ENCODE measurements around the gene PNMT. TPM values are rescaled to one million over a fixed set of nuclear protein-coding genes. Genes with fewer than 3 reads are reported as not detected.

The PNMT gene
- total and polyA plus RNA-seq, 2 experiments from 2014 or later = 1.9 to 2.5 TPM

GRCh38 chr17:39619786-39620101, 48.5 kb upstream of the PNMT start:
- Mint-ChIP-seq H3K27me3 (ENCODE audit: insufficient read depth, low read depth, poor library complexity) (peaks cover 72% of the 10 kb centered on the region), H3K36me3 (ENCODE audit: low read depth) (no peaks in the 10 kb centered on the region; the same call in 2 of the 3 replicates), H3K4me3 (no peak overlapping the region), H3K27ac (no peak overlapping the region), H3K4me1 (peaks cover 20% of the 10 kb centered on the region), H3K9me3 (no peaks in the 10 kb centered on the region)
- Histone ChIP-seq H3K27me3 (ENCODE audit: insufficient read depth) (peaks cover 93% of the 10 kb centered on the region), H3F3A (replicated peaks; ENCODE audit: low read depth) (0 out of 2 replicates have a peak, but pooled peaks cover 10% of the 10 kb centered on the region), H3K36me3 (ENCODE audit: insufficient read depth) (no peaks in the 10 kb centered on the region), H3K9me2 (ENCODE audit: insufficient read depth) (no peaks in the 10 kb centered on the region), H3K4me2 (no peak overlapping the region), H3K79me2 (replicated peaks; ENCODE audit: insufficient read depth) (no peaks in the 10 kb centered on the region), H3K4me1 (ENCODE audit: insufficient read depth) (peaks cover 15% of the 10 kb centered on the region; the same call in 1 of the 2 replicates), H3K27ac (ENCODE audit: low read depth) (no peak overlapping the region), H4K20me1 (replicated peaks; ENCODE audit: insufficient read depth) (no peaks in the 10 kb centered on the region; the same call in 1 of the 2 replicates), H3K4me3 (no peak overlapping the region), H2AFZ (no peak overlapping the region)
- DNase-seq (ENCODE audit: low spot score) = no peak
- no peak for TF ChIP-seq STAT1 (IDR thresholded peaks at IDR 0.05; ENCODE audit: unreplicated experiment)
- TF ChIP-seq EZH2phosphoT487 (IDR thresholded peaks at IDR 0.05; ENCODE audit: unreplicated experiment) = no peak
- TF ChIP-seq NANOG (IDR thresholded peaks at IDR 0.05; ENCODE audit: borderline replicate concordance) = no peak
- TF ChIP-seq, protein P1, sequence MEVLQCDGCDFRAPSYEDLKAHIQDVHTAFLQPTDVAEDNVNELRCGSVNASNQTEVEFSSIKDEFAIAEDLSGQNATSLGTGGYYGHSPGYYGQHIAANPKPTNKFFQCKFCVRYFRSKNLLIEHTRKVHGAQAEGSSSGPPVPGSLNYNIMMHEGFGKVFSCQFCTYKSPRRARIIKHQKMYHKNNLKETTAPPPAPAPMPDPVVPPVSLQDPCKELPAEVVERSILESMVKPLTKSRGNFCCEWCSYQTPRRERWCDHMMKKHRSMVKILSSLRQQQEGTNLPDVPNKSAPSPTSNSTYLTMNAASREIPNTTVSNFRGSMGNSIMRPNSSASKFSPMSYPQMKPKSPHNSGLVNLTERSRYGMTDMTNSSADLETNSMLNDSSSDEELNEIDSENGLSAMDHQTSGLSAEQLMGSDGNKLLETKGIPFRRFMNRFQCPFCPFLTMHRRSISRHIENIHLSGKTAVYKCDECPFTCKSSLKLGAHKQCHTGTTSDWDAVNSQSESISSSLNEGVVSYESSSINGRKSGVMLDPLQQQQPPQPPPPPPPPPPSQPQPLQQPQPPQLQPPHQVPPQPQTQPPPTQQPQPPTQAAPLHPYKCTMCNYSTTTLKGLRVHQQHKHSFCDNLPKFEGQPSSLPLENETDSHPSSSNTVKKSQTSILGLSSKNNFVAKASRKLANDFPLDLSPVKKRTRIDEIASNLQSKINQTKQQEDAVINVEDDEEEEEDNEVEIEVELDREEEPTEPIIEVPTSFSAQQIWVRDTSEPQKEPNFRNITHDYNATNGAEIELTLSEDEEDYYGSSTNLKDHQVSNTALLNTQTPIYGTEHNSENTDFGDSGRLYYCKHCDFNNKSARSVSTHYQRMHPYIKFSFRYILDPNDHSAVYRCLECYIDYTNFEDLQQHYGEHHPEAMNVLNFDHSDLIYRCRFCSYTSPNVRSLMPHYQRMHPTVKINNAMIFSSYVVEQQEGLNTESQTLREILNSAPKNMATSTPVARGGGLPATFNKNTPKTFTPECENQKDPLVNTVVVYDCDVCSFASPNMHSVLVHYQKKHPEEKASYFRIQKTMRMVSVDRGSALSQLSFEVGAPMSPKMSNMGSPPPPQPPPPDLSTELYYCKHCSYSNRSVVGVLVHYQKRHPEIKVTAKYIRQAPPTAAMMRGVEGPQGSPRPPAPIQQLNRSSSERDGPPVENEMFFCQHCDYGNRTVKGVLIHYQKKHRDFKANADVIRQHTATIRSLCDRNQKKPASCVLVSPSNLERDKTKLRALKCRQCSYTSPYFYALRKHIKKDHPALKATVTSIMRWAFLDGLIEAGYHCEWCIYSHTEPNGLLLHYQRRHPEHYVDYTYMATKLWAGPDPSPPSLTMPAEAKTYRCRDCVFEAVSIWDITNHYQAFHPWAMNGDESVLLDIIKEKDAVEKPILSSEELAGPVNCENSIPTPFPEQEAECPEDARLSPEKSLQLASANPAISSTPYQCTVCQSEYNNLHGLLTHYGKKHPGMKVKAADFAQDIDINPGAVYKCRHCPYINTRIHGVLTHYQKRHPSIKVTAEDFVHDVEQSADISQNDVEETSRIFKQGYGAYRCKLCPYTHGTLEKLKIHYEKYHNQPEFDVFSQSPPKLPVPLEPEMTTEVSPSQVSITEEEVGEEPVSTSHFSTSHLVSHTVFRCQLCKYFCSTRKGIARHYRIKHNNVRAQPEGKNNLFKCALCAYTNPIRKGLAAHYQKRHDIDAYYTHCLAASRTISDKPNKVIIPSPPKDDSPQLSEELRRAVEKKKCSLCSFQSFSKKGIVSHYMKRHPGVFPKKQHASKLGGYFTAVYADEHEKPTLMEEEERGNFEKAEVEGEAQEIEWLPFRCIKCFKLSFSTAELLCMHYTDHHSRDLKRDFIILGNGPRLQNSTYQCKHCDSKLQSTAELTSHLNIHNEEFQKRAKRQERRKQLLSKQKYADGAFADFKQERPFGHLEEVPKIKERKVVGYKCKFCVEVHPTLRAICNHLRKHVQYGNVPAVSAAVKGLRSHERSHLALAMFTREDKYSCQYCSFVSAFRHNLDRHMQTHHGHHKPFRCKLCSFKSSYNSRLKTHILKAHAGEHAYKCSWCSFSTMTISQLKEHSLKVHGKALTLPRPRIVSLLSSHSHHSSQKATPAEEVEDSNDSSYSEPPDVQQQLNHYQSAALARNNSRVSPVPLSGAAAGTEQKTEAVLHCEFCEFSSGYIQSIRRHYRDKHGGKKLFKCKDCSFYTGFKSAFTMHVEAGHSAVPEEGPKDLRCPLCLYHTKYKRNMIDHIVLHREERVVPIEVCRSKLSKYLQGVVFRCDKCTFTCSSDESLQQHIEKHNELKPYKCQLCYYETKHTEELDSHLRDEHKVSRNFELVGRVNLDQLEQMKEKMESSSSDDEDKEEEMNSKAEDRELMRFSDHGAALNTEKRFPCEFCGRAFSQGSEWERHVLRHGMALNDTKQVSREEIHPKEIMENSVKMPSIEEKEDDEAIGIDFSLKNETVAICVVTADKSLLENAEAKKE (CRISPR knock-in tag; IDR thresholded peaks at IDR 0.05) = no peak
- TF ChIP-seq CREB1 (CRISPR knock-in tag; IDR thresholded peaks at IDR 0.05; ENCODE audit: low read depth) = no peak
- TF ChIP-seq ETS1 (IDR thresholded peaks at IDR 0.05) = no peak
- TF ChIP-seq ZNF331 (CRISPR knock-in tag; IDR thresholded peaks at IDR 0.05; ENCODE audit: low read depth) = no peak
- TF ChIP-seq, protein P2, sequence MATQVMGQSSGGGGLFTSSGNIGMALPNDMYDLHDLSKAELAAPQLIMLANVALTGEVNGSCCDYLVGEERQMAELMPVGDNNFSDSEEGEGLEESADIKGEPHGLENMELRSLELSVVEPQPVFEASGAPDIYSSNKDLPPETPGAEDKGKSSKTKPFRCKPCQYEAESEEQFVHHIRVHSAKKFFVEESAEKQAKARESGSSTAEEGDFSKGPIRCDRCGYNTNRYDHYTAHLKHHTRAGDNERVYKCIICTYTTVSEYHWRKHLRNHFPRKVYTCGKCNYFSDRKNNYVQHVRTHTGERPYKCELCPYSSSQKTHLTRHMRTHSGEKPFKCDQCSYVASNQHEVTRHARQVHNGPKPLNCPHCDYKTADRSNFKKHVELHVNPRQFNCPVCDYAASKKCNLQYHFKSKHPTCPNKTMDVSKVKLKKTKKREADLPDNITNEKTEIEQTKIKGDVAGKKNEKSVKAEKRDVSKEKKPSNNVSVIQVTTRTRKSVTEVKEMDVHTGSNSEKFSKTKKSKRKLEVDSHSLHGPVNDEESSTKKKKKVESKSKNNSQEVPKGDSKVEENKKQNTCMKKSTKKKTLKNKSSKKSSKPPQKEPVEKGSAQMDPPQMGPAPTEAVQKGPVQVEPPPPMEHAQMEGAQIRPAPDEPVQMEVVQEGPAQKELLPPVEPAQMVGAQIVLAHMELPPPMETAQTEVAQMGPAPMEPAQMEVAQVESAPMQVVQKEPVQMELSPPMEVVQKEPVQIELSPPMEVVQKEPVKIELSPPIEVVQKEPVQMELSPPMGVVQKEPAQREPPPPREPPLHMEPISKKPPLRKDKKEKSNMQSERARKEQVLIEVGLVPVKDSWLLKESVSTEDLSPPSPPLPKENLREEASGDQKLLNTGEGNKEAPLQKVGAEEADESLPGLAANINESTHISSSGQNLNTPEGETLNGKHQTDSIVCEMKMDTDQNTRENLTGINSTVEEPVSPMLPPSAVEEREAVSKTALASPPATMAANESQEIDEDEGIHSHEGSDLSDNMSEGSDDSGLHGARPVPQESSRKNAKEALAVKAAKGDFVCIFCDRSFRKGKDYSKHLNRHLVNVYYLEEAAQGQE (IDR thresholded peaks at IDR 0.05; ENCODE audit: unreplicated experiment) = no peak
- no peak for TF ChIP-seq CTCF (conservative IDR thresholded peaks at IDR 0.05; ENCODE audit: low read depth in 2 of 2)
- TF ChIP-seq EZH2 (IDR thresholded peaks at IDR 0.05; ENCODE audit: low read depth, unreplicated experiment) = no peak
- TF ChIP-seq ZNF114 (CRISPR knock-in tag; IDR thresholded peaks at IDR 0.05) = no peak
- no peak for ATAC-seq
